A549 (cell line): ENCODE measurements around the gene FASTK. TPM values are rescaled to one million over a fixed set of nuclear protein-coding genes. Genes with fewer than 3 reads are reported as not detected.

Experiments
- ATAC-seq, 2 experiments: fragments of 200-7000 bp in 1 of 2; fragments of >200 bp in 1 of 2; cut with Nextera tagmentation in 1 of 2; cut with Tn5 transposase in 1 of 2; 3 replicates each; pipeline versions ENCODE4 v1.8.0 to v1.9.1; 2018 to 2020; ENCODE audit warnings: mild to moderate bottlenecking in 1 of 2, moderate library complexity in 1 of 2
- CTCF ChIA-PET: fragments of 300-600 bp; sonication (Branson Sonifier 250); formaldehyde crosslinking; extraction: SDS; loops from one replicate; lab custom pipeline; 2021; ENCODE audit warnings: antibody characterized with exemption, inconsistent platforms; lab: Yijun Ruan, JAX
- POLR2A ChIA-PET: fragments of 350-600 bp; formaldehyde crosslinking; extraction: SDS; loops from one replicate; lab custom pipeline; 2021; ENCODE audit warnings: antibody characterized with exemption, inconsistent platforms; lab: Yijun Ruan, JAX
- DNase-seq, 2 experiments: peaks; one replicate each; pipeline versions ENCODE4 v3.0.0 to v3.0.0-alpha.2; 2011 to 2016; ENCODE audit warnings: low read depth in 1 of 2, low spot score in 1 of 2
- FAIRE-seq: peaks from 2 replicates; lab custom pipeline; 2011; peaks lifted over from hg19 to GRCh38; lab: Jason Lieb, UNC
- H3K27ac ChIP-seq, 2 experiments: fragments of >200 bp; sonication (Bioruptor Twin); formaldehyde crosslinking; 3 replicates each; pipeline ENCODE4 v1.5.1; 2016 to 2017
- H3K4me1 ChIP-seq: fragments of >200 bp; sonication (Bioruptor Twin); formaldehyde crosslinking; 3 replicates; pipeline ENCODE4 v1.6.1; 2016
- H3K4me2 ChIP-seq: fragments of >200 bp; sonication (Bioruptor Twin); formaldehyde crosslinking; 3 replicates; pipeline ENCODE4 v1.6.1; 2016
- H3K4me3 ChIP-seq: fragments of >200 bp; sonication (Bioruptor Twin); formaldehyde crosslinking; 3 replicates; pipeline ENCODE4 v1.5.1; 2016
- H3K9me3 ChIP-seq: fragments of >200 bp; sonication (Bioruptor Twin); formaldehyde crosslinking; 3 replicates; pipeline ENCODE4 v1.6.1; 2016
- BHLHE40 ChIP-seq: IDR thresholded peaks from 2 replicates; pipeline ENCODE4 v1.6.1; 2012; ENCODE audit warnings: low read depth, low read length, inconsistent platforms
- CHD2 ChIP-seq: fragments of 150-350 bp; IDR thresholded peaks from 2 replicates; pipeline ENCODE4 v1.6.1; 2014; ENCODE audit warnings: low read length; ENCODE audit not compliant: partially characterized antibody
- EP300 ChIP-seq, 2 experiments: fragments of >200 bp; sonication (Bioruptor Twin); formaldehyde crosslinking; IDR thresholded peaks; 2 replicates in 1 of 2; 3 replicates in 1 of 2; pipeline ENCODE4 v1.6.1; 2016 to 2017
- ESRRA ChIP-seq: fragments of 150-350 bp; IDR thresholded peaks from 2 replicates; pipeline ENCODE4 v1.6.1; 2014; ENCODE audit warnings: mild to moderate bottlenecking, low read length, borderline replicate concordance
- FOSB ChIP-seq: fragments of 250-450 bp; sonication (Bioruptor Pico); IDR thresholded peaks from 2 replicates; pipeline ENCODE4 v1.5.0; 2020; ENCODE audit warnings: mild to moderate bottlenecking, moderate library complexity
- GATA3 ChIP-seq: IDR thresholded peaks from 2 replicates; pipeline ENCODE4 v1.6.1; 2012; ENCODE audit warnings: borderline replicate concordance
- HOXA7 ChIP-seq: fragments of 250-450 bp; sonication (Bioruptor Pico); IDR thresholded peaks from 2 replicates; pipeline ENCODE4 v1.5.0; 2020; ENCODE audit warnings: mild to moderate bottlenecking, moderate library complexity
- HOXB5 ChIP-seq: fragments of 250-450 bp; sonication (Bioruptor Pico); IDR thresholded peaks from 2 replicates; pipeline ENCODE4 v1.5.0; 2020; ENCODE audit warnings: mild to moderate bottlenecking, moderate library complexity
- KDM1A ChIP-seq: fragments of 200-600 bp; sonication (generic); IDR thresholded peaks from 2 replicates; pipeline ENCODE4 v1.6.1; 2016; ENCODE audit warnings: low read depth, mild to moderate bottlenecking
- MAZ ChIP-seq: fragments of 150-350 bp; IDR thresholded peaks from 2 replicates; pipeline ENCODE4 v1.6.1; 2014; ENCODE audit warnings: antibody characterized with exemption, low read depth, low read length, borderline replicate concordance
- MYC ChIP-seq: IDR thresholded peaks from 2 replicates; pipeline ENCODE4 v1.6.1; 2012; ENCODE audit warnings: mild to moderate bottlenecking, inconsistent platforms, low read length, improper control_type of control experiment, borderline replicate concordance
- NFE2L2 ChIP-seq: fragments of 150-350 bp; conservative IDR thresholded peaks from 2 replicates; pipeline ENCODE4 v1.6.1; 2014; ENCODE audit warnings: low read length
- NPAS2 ChIP-seq: fragments of 250-450 bp; sonication (Bioruptor Pico); IDR thresholded peaks from 2 replicates; pipeline ENCODE4 v1.8.0; 2022; ENCODE audit warnings: mild to moderate bottlenecking, moderate library complexity, borderline replicate concordance
- NR3C1 ChIP-seq: fragments of >200 bp; sonication (Bioruptor Twin); formaldehyde crosslinking; IDR thresholded peaks from 3 replicates; pipeline ENCODE4 v1.6.1; 2017
- RARB ChIP-seq: fragments of 250-450 bp; sonication (Bioruptor Pico); IDR thresholded peaks from 2 replicates; pipeline ENCODE4 v1.8.0; 2021; ENCODE audit warnings: mild to moderate bottlenecking, moderate library complexity
- RNF2 ChIP-seq: fragments of 200-600 bp; sonication (generic); IDR thresholded peaks from 2 replicates; pipeline ENCODE4 v1.6.1; 2016; ENCODE audit warnings: low read depth, mild to moderate bottlenecking, antibody characterized with exemption, moderate library complexity, borderline replicate concordance
- SMC3 ChIP-seq: fragments of >200 bp; sonication (Bioruptor Twin); formaldehyde crosslinking; IDR thresholded peaks from 3 replicates; pipeline ENCODE4 v1.6.1; 2018; ENCODE audit warnings: inconsistent platforms
- WGBS: methylation state at CpG from one replicate; pipeline ENCODE4 v1.1.6; 2017; ENCODE audit errors: missing lambda C conversion rate; 5-methylcytosine and 5-hydroxymethylcytosine counted together
- polyA plus RNA-seq, 4 experiments: library from polyadenylated mRNA; depleted of rRNA in 3 of 4; stranded (reverse); fragments of >200 nt; fragmentation: RNase III in 1 of 4; extraction: RNeasy Plus Mini Kit Qiagen cat#74134 plus additional on column Dnase treatment in 1 of 4; gene quantifications; 2 replicates in 3 of 4; 3 replicates in 1 of 4; pipeline ENCODE4 v1.2.3, GENCODE V29; 2011 to 2017
- TF ChIP-seq, protein P1 (sequence below): fragments of 200-600 bp; sonication (generic); IDR thresholded peaks from 2 replicates; pipeline ENCODE4 v1.6.1; 2016; ENCODE audit warnings: antibody characterized with exemption, mild to moderate bottlenecking, moderate library complexity
- TF ChIP-seq, protein P2 (sequence below): fragments of 450-650 bp; IDR thresholded peaks from 2 replicates; pipeline ENCODE4 v1.6.1; 2014; ENCODE audit warnings: antibody characterized with exemption
- TF ChIP-seq, protein P3 (sequence below): IDR thresholded peaks from 2 replicates; pipeline ENCODE4 v1.6.1; 2012; ENCODE audit warnings: low read depth, borderline replicate concordance
- TF ChIP-seq, protein P4 (sequence below): IDR thresholded peaks from 2 replicates; pipeline ENCODE4 v1.6.1; 2012
- TF ChIP-seq, protein P5 (sequence below): fragments of 250-450 bp; sonication (Bioruptor Pico); IDR thresholded peaks from 2 replicates; pipeline ENCODE4 v1.5.0; 2021; ENCODE audit warnings: mild to moderate bottlenecking, moderate library complexity, borderline replicate concordance

The FASTK gene
- polyA plus RNA-seq, 2 of the 4 experiments (the other 2 are of a cell fraction) = 38.5 to 72.4 TPM

DNA sequence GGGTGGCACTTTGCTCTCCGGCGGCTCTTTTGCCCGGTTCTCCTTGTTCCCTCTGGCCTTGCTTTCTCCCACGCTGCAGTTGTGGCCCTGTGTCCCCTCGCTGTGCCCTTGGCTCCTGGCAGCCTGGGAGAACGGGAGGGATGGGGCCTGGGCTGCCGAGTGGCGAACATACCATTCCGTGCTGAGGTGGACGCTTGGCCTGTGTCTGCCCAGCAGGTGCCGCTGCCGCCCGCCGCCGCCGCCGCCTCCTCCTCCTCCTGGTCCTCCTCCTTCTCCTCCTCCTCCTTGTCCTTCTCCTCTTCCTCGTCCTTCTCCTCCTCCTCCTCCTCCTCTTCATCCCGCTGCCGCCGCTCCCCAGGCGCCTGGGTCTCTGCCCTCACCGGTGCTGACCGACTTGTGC is 41.7 kb upstream of the FASTK start:
- FAIRE-seq = no peak
- TF ChIP-seq RARB (CRISPR knock-in tag) (no peak), RNF2 (no peak)
- TF ChIP-seq, protein P1, sequence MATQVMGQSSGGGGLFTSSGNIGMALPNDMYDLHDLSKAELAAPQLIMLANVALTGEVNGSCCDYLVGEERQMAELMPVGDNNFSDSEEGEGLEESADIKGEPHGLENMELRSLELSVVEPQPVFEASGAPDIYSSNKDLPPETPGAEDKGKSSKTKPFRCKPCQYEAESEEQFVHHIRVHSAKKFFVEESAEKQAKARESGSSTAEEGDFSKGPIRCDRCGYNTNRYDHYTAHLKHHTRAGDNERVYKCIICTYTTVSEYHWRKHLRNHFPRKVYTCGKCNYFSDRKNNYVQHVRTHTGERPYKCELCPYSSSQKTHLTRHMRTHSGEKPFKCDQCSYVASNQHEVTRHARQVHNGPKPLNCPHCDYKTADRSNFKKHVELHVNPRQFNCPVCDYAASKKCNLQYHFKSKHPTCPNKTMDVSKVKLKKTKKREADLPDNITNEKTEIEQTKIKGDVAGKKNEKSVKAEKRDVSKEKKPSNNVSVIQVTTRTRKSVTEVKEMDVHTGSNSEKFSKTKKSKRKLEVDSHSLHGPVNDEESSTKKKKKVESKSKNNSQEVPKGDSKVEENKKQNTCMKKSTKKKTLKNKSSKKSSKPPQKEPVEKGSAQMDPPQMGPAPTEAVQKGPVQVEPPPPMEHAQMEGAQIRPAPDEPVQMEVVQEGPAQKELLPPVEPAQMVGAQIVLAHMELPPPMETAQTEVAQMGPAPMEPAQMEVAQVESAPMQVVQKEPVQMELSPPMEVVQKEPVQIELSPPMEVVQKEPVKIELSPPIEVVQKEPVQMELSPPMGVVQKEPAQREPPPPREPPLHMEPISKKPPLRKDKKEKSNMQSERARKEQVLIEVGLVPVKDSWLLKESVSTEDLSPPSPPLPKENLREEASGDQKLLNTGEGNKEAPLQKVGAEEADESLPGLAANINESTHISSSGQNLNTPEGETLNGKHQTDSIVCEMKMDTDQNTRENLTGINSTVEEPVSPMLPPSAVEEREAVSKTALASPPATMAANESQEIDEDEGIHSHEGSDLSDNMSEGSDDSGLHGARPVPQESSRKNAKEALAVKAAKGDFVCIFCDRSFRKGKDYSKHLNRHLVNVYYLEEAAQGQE = no peak
- TF ChIP-seq, protein P2, sequence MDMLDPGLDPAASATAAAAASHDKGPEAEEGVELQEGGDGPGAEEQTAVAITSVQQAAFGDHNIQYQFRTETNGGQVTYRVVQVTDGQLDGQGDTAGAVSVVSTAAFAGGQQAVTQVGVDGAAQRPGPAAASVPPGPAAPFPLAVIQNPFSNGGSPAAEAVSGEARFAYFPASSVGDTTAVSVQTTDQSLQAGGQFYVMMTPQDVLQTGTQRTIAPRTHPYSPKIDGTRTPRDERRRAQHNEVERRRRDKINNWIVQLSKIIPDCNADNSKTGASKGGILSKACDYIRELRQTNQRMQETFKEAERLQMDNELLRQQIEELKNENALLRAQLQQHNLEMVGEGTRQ = no peak
- WGBS = 90% methylated on average over 24 of the region's 24 CpGs
- POLR2A ChIA-PET = no interaction called here
- no peaks in the 10 kb centered on the region for H3K9me3 ChIP-seq
- no peak overlapping the region for H3K4me2 ChIP-seq
- H3K4me1 ChIP-seq = no peaks in the 10 kb centered on the region
- no peak overlapping the region for H3K27ac ChIP-seq
- ATAC-seq = no peak
- DNase-seq = no peak
- CTCF ChIA-PET = interaction anchor here (0.7 to 3.4 kb wide), 4 partner anchors 11 to 57 kb away, joined by 3 to 50 read pairs (median 22); no protein-coding TSS in a partner anchor
- H3K4me3 ChIP-seq = no peak overlapping the region

DNA sequence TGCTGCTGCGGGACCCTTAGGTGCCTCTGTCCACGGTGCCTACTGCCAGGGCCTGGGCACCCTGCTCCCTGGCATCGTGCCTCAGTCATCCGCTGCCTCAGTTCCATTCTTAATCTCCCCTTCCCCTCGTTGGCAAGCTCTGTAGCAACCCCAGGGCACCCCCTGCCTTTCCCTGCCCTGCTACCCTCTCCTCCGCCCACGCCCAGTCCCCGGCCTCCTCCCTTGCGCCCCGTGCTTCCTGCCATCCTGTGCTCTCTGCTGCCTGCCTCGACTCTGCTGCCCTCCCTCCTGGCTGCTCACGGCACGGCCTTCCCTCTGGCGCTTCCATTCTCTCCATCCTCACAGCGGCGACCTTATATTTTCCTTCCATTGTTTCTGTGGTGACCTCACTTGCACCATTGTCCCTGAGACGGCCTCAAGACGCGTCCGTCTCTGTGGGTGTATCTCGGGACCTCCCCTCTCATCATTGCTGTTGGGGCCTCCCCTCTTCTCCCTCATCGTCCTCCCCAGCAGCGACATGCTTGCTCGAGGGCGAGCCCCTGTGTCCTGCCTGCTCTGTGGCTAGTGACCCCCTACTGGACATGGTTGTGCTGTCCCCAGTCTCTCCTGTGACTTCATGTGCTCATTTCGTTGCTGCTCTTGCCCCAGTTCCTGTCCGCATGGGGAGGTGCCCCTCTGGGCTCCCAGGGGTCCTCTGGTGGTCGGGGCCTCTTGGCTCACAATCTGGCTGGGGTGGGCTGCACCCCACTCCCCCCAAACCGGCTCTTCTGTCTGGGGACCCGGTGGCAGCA is 41.0 kb upstream of the FASTK start:
- FAIRE-seq = no peak
- 88% methylated on average over 26 of the region's 30 CpGs for WGBS

DNA sequence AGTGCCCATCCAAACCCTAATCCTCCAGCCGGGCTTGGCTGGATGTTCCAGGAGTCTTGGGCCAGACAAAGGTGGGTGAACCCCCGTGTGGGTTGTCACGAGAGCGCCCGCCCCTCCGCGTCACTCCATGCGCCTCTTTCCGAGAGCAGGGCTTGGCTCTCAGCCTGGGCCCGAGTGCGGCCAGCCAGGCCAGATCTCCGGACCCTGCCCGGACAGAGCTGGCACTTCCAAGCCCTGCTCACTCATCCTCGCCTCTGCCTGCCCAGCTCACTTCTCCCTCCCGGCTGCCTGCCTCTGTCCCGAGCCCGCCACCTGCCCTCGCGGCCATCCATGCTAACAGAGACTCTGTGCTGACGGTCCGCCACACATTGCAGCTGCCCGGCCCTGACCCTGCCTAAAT is 40.3 kb upstream of the FASTK start:
- Histone ChIP-seq H3K27ac (no peak overlapping the region), H3K4me3 (no peak overlapping the region), H3K4me1 (peaks cover 6% of the 10 kb centered on the region), H3K9me3 (no peaks in the 10 kb centered on the region), H3K4me2 (no peak overlapping the region)
- no peak for DNase-seq
- FAIRE-seq = no peak
- ChIA-PET POLR2A (no interaction called here), CTCF (interaction anchor here (1.0 to 2.8 kb wide), 10 partner anchors 10 to 158 kb away, joined by 3 to 23 read pairs (median 6); no protein-coding TSS in a partner anchor)
- WGBS = 90% methylated on average over 22 of the region's 22 CpGs
- TF ChIP-seq, protein P3, sequence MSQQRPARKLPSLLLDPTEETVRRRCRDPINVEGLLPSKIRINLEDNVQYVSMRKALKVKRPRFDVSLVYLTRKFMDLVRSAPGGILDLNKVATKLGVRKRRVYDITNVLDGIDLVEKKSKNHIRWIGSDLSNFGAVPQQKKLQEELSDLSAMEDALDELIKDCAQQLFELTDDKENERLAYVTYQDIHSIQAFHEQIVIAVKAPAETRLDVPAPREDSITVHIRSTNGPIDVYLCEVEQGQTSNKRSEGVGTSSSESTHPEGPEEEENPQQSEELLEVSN = no peak
- TF ChIP-seq RARB (CRISPR knock-in tag) (no peak), ESRRA (no peak), FOSB (CRISPR knock-in tag) (no peak), EP300 (IDR thresholded peaks at IDR 0.05) (no peak), SMC3 (no peak), NR3C1 (no peak), KDM1A (no peak), NFE2L2 (no peak), GATA3 (no peak), HOXB5 (CRISPR knock-in tag) (no peak), CHD2 (no peak), HOXA7 (CRISPR knock-in tag) (no peak), NPAS2 (CRISPR knock-in tag) (no peak)
- TF ChIP-seq, protein P4, sequence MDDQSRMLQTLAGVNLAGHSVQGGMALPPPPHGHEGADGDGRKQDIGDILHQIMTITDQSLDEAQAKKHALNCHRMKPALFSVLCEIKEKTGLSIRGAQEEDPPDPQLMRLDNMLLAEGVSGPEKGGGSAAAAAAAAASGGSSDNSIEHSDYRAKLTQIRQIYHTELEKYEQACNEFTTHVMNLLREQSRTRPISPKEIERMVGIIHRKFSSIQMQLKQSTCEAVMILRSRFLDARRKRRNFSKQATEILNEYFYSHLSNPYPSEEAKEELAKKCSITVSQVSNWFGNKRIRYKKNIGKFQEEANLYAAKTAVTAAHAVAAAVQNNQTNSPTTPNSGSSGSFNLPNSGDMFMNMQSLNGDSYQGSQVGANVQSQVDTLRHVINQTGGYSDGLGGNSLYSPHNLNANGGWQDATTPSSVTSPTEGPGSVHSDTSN = no peak
- ATAC-seq = no peak

More for the DNA sequence above, 41.0 kb upstream of the FASTK start:
- ATAC-seq (no peak), DNase-seq (no peak)
- no peaks in the 10 kb centered on the region; the same call in 2 of the 3 replicates for H3K4me1 ChIP-seq
- no peak overlapping the region for H3K27ac ChIP-seq
- CTCF ChIA-PET = interaction anchor here (1.0 to 3.4 kb wide), 8 partner anchors 10 to 50 kb away, joined by 3 to 50 read pairs (median 10); no protein-coding TSS in a partner anchor
- POLR2A ChIA-PET = no interaction called here
- H3K4me2 ChIP-seq = no peak overlapping the region
- no peaks in the 10 kb centered on the region for H3K9me3 ChIP-seq
- TF ChIP-seq BHLHE40 = no peak
- TF ChIP-seq, protein P5, sequence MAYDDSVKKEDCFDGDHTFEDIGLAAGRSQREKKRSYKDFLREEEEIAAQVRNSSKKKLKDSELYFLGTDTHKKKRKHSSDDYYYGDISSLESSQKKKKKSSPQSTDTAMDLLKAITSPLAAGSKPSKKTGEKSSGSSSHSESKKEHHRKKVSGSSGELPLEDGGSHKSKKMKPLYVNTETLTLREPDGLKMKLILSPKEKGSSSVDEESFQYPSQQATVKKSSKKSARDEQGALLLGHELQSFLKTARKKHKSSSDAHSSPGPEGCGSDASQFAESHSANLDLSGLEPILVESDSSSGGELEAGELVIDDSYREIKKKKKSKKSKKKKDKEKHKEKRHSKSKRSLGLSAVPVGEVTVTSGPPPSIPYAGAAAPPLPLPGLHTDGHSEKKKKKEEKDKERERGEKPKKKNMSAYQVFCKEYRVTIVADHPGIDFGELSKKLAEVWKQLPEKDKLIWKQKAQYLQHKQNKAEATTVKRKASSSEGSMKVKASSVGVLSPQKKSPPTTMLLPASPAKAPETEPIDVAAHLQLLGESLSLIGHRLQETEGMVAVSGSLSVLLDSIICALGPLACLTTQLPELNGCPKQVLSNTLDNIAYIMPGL (CRISPR knock-in tag) = no peak
- TF ChIP-seq MAZ = no peak
- TF ChIP-seq MYC = no peak
- TF ChIP-seq, all 56 proteins: peak for 0
- H3K4me3 ChIP-seq = no peak overlapping the region
